GM12892 (cell line): ENCODE results near the gene UBFD1.
"Not testable (repeated sequence)": the region's sequence is repeated elsewhere in the genome, so short reads cannot be mapped to it uniquely, and the experiment has no call there.

ENCODE experiments used
- DNase-seq: peaks from one replicate; pipeline ENCODE4 v3.0.0; 2011; ENCODE audit not compliant: insufficient read length
- FAIRE-seq: peaks from 2 replicates; lab custom pipeline; 2011; peaks lifted over from hg19 to GRCh38; lab: Jason Lieb, UNC
- POLR2A ChIP-seq: IDR thresholded peaks from 2 replicates; pipeline ENCODE4 v1.6.1; 2011; ENCODE audit warnings: low read depth, low read length, control low read depth
- POLR2AphosphoS5 ChIP-seq: IDR thresholded peaks from 2 replicates; pipeline ENCODE4 v1.6.1; 2011; ENCODE audit warnings: low read depth, low read length, control low read depth
- TAF1 ChIP-seq: IDR thresholded peaks from 2 replicates; pipeline ENCODE4 v1.6.1; 2011; ENCODE audit warnings: low read depth, mild to moderate bottlenecking, control low read depth, low read length, borderline replicate concordance

UBFD1 gene

GRCh38 chr16:23530062-23530461 lies 27.5 kb upstream of the UBFD1 start:
- no peak for FAIRE-seq
- DNase-seq: no peak
- TF ChIP-seq POLR2AphosphoS5 (no peak), POLR2A (no peak), TAF1 (no peak)

DNA sequence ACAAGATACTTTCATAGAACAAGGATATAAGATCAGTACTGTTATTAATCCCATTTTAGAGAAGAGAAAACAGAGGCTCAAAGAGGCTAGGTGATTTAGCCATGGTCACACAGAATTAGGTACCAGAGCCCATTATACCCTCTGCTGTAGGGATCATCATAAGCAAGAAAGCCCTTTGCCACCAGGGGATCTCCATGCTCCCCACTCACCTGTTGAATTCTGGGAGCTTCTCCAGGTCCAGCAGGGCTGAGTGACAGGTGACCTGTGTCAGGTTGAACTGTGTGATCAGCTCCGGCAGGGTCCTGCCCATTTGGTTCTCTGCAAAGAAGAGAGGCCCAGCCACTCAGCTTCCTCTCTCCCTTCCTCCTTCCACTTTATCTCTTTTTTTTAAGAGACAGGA lies 25.1 kb upstream of the UBFD1 start:
- DNase-seq: no peak
- FAIRE-seq: no peak

GRCh38 chr16:23534868-23535860 lies 22.4 kb upstream of the UBFD1 start:
- DNase-seq (no peak), FAIRE-seq (no peak)
- TF ChIP-seq TAF1 (no peak), POLR2A (no peak), POLR2AphosphoS5 (no peak)

More for the DNA sequence above, 25.1 kb upstream of the UBFD1 start:
- TF ChIP-seq TAF1: no peak
- TF ChIP-seq POLR2A: no peak
- no peak for TF ChIP-seq POLR2AphosphoS5

GRCh38 chr16:23535901-23536300 lies 21.6 kb upstream of the UBFD1 start:
- TF ChIP-seq POLR2A (no peak), TAF1 (no peak), POLR2AphosphoS5 (no peak)
- DNase-seq (no peak), FAIRE-seq (no peak)

- FAIRE-seq: no peak
- TF ChIP-seq TAF1: no peak
- TF ChIP-seq POLR2AphosphoS5: no peak
- TF ChIP-seq POLR2A: no peak
- no peak for DNase-seq
These were observed 20.1 kb upstream of the UBFD1 start for GRCh38 chr16:23537390-23537789.

GRCh38 chr16:23538919-23539278 lies 18.6 kb upstream of the UBFD1 start:
- TF ChIP-seq POLR2A: no peak
- TF ChIP-seq TAF1: no peak
- no peak for TF ChIP-seq POLR2AphosphoS5
- DNase-seq: no peak
- no peak for FAIRE-seq

GRCh38 chr16:23539984-23540816 lies 17.3 kb upstream of the UBFD1 start:
- FAIRE-seq (no peak), DNase-seq (no peak)
- TF ChIP-seq TAF1 (no peak), POLR2A (no peak), POLR2AphosphoS5 (no peak)

GRCh38 chr16:23540817-23541178 lies 16.7 kb upstream of the UBFD1 start:
- FAIRE-seq, DNase-seq: not testable (repeated sequence)

- no peak for TF ChIP-seq POLR2AphosphoS5
- no peak for TF ChIP-seq TAF1
- TF ChIP-seq POLR2A: no peak
- DNase-seq (no peak), FAIRE-seq (no peak)
These were observed 13.1 kb upstream of the UBFD1 start for GRCh38 chr16:23544436-23544835.

DNA sequence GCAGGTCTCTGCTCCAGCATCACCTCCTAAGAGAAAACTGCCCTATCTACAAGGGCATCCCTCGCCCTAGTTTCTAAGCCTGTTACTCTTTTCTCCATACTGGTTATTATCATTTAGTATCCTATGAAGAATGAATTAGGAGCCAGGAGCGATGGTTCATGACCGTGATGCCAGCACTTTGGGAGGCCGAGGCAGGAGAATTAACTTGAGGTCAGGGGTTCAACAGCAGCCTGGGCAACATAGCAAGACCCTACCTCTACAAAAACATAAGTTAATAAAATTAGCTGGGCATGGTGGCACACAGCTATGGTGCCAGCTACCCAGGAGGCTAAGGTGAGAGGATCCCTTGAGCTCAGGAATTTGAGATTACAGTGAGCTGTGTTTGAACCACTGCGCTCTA lies 7.6 kb upstream of the UBFD1 start:
- TF ChIP-seq POLR2A: no peak
- DNase-seq: no peak
- FAIRE-seq: no peak

DNA sequence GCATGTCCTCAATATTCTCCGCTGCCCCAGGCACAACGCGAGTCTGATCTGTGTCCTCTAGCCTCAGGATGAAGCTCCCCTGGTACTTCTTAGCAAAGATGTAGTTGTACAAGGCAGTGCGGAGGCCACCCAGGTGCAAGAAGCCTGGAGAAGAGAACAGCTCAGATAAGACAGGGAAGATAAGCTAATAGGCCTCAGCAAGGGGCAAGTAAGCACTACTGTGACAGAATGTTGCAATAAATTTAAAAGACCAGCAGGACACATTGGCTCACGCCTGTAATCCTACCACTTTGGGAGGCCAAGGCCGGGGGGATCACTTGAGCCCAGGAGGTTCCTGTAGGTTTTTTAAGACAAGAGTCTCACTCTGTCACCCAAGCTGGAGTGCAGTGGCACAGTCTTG lies 5.4 kb upstream of the UBFD1 start:
- FAIRE-seq: no peak
- no peak for DNase-seq
- TF ChIP-seq TAF1 (no peak), POLR2AphosphoS5 (no peak), POLR2A (no peak)

GRCh38 chr16:23554536-23554935 lies 3.0 kb upstream of the UBFD1 start:
- FAIRE-seq (no peak), DNase-seq (no peak)
- TF ChIP-seq POLR2A (no peak), POLR2AphosphoS5 (no peak), TAF1 (no peak)
